Epithelial cell of prostate (primary cell): ENCODE data around the gene VPS50.
"Not testable (repeated sequence)": the region's sequence is repeated elsewhere in the genome, so short reads cannot be mapped to it uniquely, and the experiment has no call there.

Experiments
- DNase-seq: peaks from one replicate; pipeline ENCODE4 v3.0.0-alpha.2; 2011; ENCODE audit warnings: low read depth, low spot score
- H3K27ac ChIP-seq: fragments of 450-650 bp; 2 replicates; pipeline ENCODE4 v1.5.1; 2017; ENCODE audit warnings: mild to moderate bottlenecking

Gene VPS50

DNA sequence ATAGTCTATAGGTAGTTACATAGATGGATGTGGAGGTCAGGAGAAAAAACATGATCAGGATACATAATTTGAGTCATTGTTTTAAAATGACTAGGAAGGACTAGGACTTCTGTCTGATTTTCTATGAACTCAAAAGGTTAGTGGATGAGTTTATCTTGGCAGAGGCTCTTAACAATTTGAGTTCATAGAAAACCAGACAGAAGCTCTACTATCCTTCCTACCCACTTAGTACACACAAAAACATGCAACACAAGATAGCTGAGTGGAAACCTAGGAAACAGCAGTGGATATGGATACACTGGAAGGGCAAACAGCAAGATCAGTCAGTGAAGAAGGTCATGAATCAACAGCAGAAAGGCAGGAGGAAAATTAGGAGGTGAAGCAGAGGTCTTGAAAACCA, 84.6 kb downstream of the VPS50 start:
- H3K27ac ChIP-seq = no peak overlapping the region
- DNase-seq = no peak

GRCh38 chr7:93320887-93321286, 88.7 kb downstream of the VPS50 start:
- DNase-seq = no peak
- no peak overlapping the region for H3K27ac ChIP-seq

GRCh38 chr7:93326291-93326690, 94.1 kb downstream of the VPS50 start:
- not testable (repeated sequence) for DNase-seq
- peak overlapping the region; percentile 47 for H3K27ac ChIP-seq

GRCh38 chr7:93327006-93327633, 95.0 kb downstream of the VPS50 start:
- H3K27ac ChIP-seq = peak overlapping the region; percentile 47
- DNase-seq = peak; percentile 33

- DNase-seq = no peak
- no peak overlapping the region for H3K27ac ChIP-seq
Observed at GRCh38 chr7:93331706-93332105, 99.5 kb downstream of the VPS50 start.

GRCh38 chr7:93332172-93332571, 100.0 kb downstream of the VPS50 start:
- no peak for DNase-seq
- H3K27ac ChIP-seq = no peak overlapping the region

DNA sequence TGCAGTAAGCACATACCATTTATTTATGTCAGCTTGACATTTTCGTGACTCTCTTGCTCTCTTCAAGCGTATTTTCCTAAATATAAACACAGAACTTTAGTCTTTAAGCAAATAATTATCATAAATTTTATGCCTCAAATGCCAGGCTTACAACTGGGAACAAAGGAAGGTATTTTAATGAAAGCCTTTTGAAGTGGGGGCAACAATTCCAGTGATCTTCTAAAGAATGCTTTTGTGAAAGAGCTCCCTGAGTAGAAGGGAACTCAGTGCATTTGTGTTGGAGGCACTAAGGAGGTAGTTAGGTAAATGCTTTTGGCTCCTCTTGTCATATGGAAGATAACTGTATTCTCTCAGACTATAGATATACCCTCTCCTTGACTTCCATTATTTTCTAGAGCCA, 104.9 kb downstream of the VPS50 start:
- no peak overlapping the region for H3K27ac ChIP-seq
- DNase-seq = no peak

DNA sequence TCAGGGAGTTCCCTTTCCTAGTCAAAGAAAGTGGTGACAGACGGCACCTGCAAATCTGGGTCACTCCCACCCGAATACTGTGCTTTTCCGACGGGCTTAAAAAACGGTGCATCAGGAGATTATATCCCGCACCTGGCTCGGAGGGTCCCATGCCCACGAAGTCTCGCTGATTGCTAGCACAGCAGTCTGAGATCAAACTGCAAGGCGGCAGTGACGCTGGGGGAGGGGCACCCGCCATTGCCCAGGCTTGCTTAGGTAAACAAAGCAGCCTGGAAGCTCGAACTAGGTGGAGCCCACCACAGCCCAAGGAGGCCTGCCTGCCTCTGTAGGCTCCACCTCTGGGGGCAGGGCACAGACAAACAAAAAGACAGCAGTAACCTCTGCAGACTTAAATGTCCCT, 110.0 kb downstream of the VPS50 start:
- DNase-seq, H3K27ac ChIP-seq: not testable (repeated sequence)

- no peak overlapping the region for H3K27ac ChIP-seq
Observed at GRCh38 chr7:93350338-93350737, 118.2 kb downstream of the VPS50 start.

GRCh38 chr7:93352881-93353280, 120.7 kb downstream of the VPS50 start:
- DNase-seq = no peak
- H3K27ac ChIP-seq = no peak overlapping the region

More at GRCh38 chr7:93350338-93350737, 118.2 kb downstream of the VPS50 start:
- DNase-seq = no peak

DNA sequence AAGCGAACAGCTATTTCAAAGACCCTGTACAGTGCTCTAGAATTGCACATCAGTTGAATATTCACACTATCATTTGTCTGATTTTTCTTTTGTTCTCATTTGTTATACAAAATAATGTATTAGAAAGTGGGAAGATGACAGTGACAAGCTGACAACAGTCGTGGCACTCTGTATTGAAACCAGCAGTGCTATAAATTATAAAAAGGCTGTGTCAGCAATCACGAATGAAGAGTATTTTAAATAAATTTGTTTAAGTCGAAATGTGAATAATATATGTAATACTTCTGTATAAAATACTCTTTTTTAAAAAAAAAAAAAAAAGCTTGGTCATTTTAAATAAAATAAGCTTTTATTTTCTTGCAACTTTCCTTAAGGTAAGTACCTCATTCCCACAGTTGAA, 122.6 kb downstream of the VPS50 start:
- DNase-seq = no peak
- no peak overlapping the region for H3K27ac ChIP-seq

DNA sequence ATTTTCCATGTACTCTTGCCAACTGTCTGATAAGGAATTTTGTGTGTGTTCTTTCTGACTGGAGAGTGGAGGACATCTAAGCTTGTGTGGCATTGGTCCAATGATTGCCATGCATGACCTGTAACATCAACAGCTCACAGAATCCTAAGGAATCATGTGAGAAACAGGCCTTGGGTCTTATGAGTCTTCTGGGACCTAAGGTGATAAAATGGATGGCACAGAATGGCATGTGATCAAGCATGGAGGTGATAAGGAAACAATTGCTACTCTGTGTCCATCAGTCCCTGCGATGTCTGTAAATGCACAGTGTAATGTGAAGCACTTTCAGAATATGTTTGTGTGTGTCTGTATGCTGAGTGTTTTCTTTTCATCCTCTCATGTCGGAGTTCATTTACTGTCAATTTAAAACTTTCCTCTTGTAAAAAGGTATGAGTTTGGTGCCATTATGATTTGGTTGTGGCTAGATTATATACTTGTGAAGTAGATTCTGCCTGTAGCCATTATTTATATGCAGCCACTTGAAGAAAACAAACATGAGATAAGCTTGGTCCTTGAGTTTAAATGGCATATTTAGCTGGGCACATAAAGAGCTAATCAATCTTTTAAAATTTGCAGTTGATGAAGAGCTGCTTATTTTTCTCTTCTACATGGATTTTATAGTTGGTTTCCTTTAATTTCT, 127.5 kb downstream of the VPS50 start:
- DNase-seq = no peak
- H3K27ac ChIP-seq = no peak overlapping the region

- no peak overlapping the region for H3K27ac ChIP-seq
Observed at GRCh38 chr7:93361853-93362252, 129.7 kb downstream of the VPS50 start.

DNA sequence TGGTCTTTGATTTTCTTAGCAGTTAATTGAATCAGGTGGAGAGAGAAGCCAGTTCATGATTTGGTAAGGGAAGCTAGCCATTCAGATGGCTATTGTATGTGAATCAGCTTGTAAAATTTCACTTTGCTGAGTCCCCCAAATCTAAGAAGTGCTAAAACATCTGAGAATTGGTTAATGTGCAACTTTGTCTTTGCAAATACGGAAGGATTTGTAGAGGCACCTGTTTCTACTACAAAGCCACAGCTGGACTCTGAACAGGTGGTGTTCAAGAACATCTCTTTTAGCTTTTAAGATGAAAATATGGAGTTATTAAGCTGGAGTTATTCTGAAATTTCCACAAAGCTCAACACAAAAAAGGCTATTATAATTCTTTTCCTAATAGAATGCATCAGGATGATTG, 132.6 kb downstream of the VPS50 start:
- H3K27ac ChIP-seq = no peak overlapping the region
- no peak for DNase-seq

More at GRCh38 chr7:93361853-93362252, 129.7 kb downstream of the VPS50 start:
- DNase-seq = no peak

- no peak overlapping the region for H3K27ac ChIP-seq
- no peak for DNase-seq
Observed at GRCh38 chr7:93365341-93365740, 133.2 kb downstream of the VPS50 start.

- no peak for DNase-seq
- H3K27ac ChIP-seq = no peak overlapping the region
Observed at GRCh38 chr7:93366816-93367215, 134.7 kb downstream of the VPS50 start.

DNA sequence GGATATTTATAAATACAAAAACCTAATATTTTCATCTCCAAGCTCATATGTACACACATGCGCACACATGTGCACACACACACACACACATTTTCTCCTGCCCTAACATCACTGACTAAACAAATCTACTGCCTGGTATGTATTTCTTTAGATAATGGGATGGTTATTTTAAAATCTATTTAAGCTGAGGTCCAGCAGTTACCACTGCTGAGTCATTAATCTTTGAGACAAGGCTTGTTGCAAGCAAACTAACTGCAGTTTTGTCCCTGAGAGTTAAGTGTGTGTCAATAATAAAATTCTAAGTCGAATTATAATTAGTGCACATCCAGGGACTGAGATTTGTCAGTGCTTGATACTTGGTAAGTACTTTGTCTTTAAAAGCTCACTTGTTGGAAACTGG, 135.1 kb downstream of the VPS50 start:
- no peak overlapping the region for H3K27ac ChIP-seq
- DNase-seq = no peak

- H3K27ac ChIP-seq, DNase-seq: not testable (repeated sequence)
Observed at GRCh38 chr7:93370937-93371336, 138.8 kb downstream of the VPS50 start.

DNA sequence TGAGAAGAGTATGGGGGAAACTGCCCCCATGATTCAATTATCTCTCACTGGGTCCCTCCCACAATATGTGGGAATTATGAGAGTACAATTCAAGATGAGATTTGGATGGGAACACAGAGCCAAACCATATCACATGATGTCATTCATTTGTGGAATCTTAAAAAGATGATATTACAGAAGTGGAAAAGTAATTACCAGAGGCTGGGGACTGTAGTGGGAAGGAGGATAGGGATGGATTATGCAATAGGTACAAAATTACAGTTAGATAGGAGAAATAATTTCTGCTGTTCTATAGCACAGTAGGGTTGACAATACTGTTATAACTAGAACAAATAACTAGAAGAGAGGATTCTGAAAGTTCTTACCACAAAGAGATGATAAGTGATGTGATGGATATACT, 141.4 kb downstream of the VPS50 start:
- H3K27ac ChIP-seq = no peak overlapping the region
- no peak for DNase-seq

GRCh38 chr7:93374345-93374940, 142.3 kb downstream of the VPS50 start:
- DNase-seq = no peak

DNA sequence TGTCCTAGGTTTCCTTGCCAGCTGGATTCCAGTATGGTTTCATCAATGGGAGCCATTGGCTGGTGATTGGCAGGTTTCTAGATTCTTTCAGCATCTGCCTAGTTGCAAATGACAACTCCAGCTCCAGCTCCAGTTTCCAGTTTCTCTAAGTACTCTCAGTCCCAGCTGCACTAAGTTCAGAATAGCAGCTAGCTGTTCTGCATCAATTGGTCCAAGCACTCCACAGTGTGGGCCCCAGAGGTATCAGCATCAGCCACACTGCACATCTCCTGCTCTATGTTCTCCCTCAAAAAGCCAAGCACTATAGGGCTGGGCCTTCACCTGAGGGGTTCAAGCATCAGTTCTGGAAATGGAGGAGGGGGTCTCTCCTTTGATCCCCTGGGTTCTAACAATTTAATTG, 143.4 kb downstream of the VPS50 start:
- no peak for DNase-seq
- H3K27ac ChIP-seq = no peak overlapping the region

More at GRCh38 chr7:93374345-93374940, 142.3 kb downstream of the VPS50 start:
- no peak overlapping the region for H3K27ac ChIP-seq
